Ishikawa (cell line): ENCODE data around the gene ASS1.

Source experiments
- CEBPB ChIP-seq: IDR thresholded peaks from 2 replicates; pipeline ENCODE4 v1.6.1; 2012
- EGR1 ChIP-seq: IDR thresholded peaks from 2 replicates; pipeline ENCODE4 v1.6.1; 2012
- EP300 ChIP-seq: IDR thresholded peaks from 2 replicates; pipeline ENCODE4 v1.6.1; 2012; ENCODE audit warnings: borderline replicate concordance
- NFIC ChIP-seq: IDR thresholded peaks from 2 replicates; pipeline ENCODE4 v1.6.1; 2012
- REST ChIP-seq: IDR thresholded peaks from 2 replicates; pipeline ENCODE4 v1.6.1; 2012; ENCODE audit warnings: low read depth, mild to moderate bottlenecking
- USF1 ChIP-seq: IDR thresholded peaks from 2 replicates; pipeline ENCODE4 v1.6.1; 2012

GRCh38 chr9:130454096-130454811 lies 9.5 kb downstream of the ASS1 start:
- TF ChIP-seq NFIC (no peak), USF1 (no peak), EGR1 (no peak), CEBPB (no peak), EP300 (no peak), REST (no peak)
